GM12878 (cell line): ENCODE data around the gene PTX4. TPM values are rescaled to one million over a fixed set of nuclear protein-coding genes. Genes with fewer than 3 reads are reported as not detected.

Experiments used
- ATAC-seq: fragments of 200-7000 bp; cut with Tn5 transposase; 3 replicates; pipeline ENCODE4 v1.9.1; 2020; ENCODE audit warnings: mild to moderate bottlenecking, moderate library complexity
- BruUV-seq: library from RNA; stranded (reverse); fragments of 400-500 nt; replicated peaks from 2 replicates; lab custom pipeline; 2021; lab: Mats Ljungman, UMichigan
- CTCF ChIA-PET: fragments of 300-600 bp; sonication (Branson Sonifier 250); formaldehyde crosslinking; extraction: SDS; loops from one replicate; lab custom pipeline; 2021; ENCODE audit warnings: inconsistent platforms; lab: Yijun Ruan, JAX
- POLR2A ChIA-PET: fragments of 350-600 bp; formaldehyde crosslinking; extraction: SDS; loops from one replicate; lab custom pipeline; 2021; ENCODE audit warnings: inconsistent platforms; lab: Charles Lee
- RAD21 ChIA-PET: fragments of 300-600 bp; sonication (Branson Sonifier 250); formaldehyde crosslinking; loops from one replicate; lab custom pipeline; 2023; ENCODE audit warnings: antibody characterized with exemption; ENCODE audit not compliant: unreplicated experiment; lab: Charles Lee
- SMC1A ChIA-PET: fragments of 300-600 bp; sonication (Branson Sonifier 250); formaldehyde crosslinking; loops from one replicate; lab custom pipeline; 2023; ENCODE audit not compliant: unreplicated experiment, uncharacterized antibody; lab: Charles Lee
- DNase-seq: peaks from one replicate; pipeline ENCODE4 v3.0.0-alpha.2; 2011; ENCODE audit warnings: low read depth, low spot score
- FAIRE-seq: peaks from 3 replicates; lab custom pipeline; 2011; peaks lifted over from hg19 to GRCh38; lab: Jason Lieb, UNC
- H2AFZ ChIP-seq: 2 replicates; pipeline ENCODE4 v1.6.0; 2011; ENCODE audit warnings: low read depth, low read length, control low read depth; ENCODE audit not compliant: control insufficient read depth
- H3K27ac ChIP-seq: 2 replicates; pipeline ENCODE4 v1.5.1; 2011; ENCODE audit warnings: control low read depth; ENCODE audit not compliant: control insufficient read depth, insufficient read depth
- H3K27me3 ChIP-seq, 2 experiments: replicated peaks in 1 of 2; 2 replicates each; pipeline versions ENCODE4 v1.6.0 to v1.6.1; 2011; ENCODE audit warnings: low read length in 1 of 2; ENCODE audit not compliant: control insufficient read depth in 2 of 2, insufficient read depth in 2 of 2
- H3K36me3 ChIP-seq, 2 experiments: 2 replicates each; pipeline ENCODE4 v1.5.1; 2011; ENCODE audit warnings: low read length in 1 of 2; ENCODE audit not compliant: control insufficient read depth in 2 of 2, insufficient read depth in 2 of 2
- H3K4me1 ChIP-seq: 2 replicates; pipeline ENCODE4 v1.6.1; 2011; ENCODE audit warnings: mild to moderate bottlenecking, low read length, moderate library complexity, mixed read lengths; ENCODE audit not compliant: control insufficient read depth, insufficient read depth
- H3K4me2 ChIP-seq: 2 replicates; pipeline ENCODE4 v1.6.0; 2011; ENCODE audit warnings: control low read depth; ENCODE audit not compliant: control insufficient read depth, insufficient read depth
- H3K4me3 ChIP-seq: fragments of 200-600 bp; sonication (generic); 2 replicates; pipeline ENCODE4 v1.5.1; 2016
- H3K79me2 ChIP-seq: 2 replicates; pipeline ENCODE4 v1.6.0; 2011; ENCODE audit warnings: low read length; ENCODE audit not compliant: control insufficient read depth, insufficient read depth
- H3K9ac ChIP-seq: 2 replicates; pipeline ENCODE4 v1.8.0; 2011; ENCODE audit warnings: low read length, control low read depth, mixed read lengths; ENCODE audit not compliant: control insufficient read depth, insufficient read depth
- H3K9me3 ChIP-seq: replicated peaks from 3 replicates; pipeline ENCODE4 v1.5.1; 2011; ENCODE audit warnings: mild to moderate bottlenecking, low read length; ENCODE audit not compliant: control insufficient read depth, insufficient read depth
- H4K20me1 ChIP-seq: 2 replicates; pipeline ENCODE4 v1.6.0; 2011; ENCODE audit not compliant: control insufficient read depth, insufficient read depth
- POLR2A ChIP-seq: IDR thresholded peaks from 2 replicates; pipeline ENCODE4 v1.6.1; 2011; ENCODE audit warnings: low read depth, mild to moderate bottlenecking, low read length
- YY1 ChIP-seq: IDR thresholded peaks from 2 replicates; pipeline ENCODE4 v1.6.1; 2011; ENCODE audit warnings: low read depth, mild to moderate bottlenecking, low read length
- ZBED1 ChIP-seq: IDR thresholded peaks from 2 replicates; pipeline ENCODE4 v1.6.1; 2016; ENCODE audit warnings: borderline replicate concordance
- ZNF384 ChIP-seq: IDR thresholded peaks from 2 replicates; pipeline ENCODE4 v1.6.1; 2012; ENCODE audit warnings: low read depth, mild to moderate bottlenecking, low read length, improper control_type of control experiment, borderline replicate concordance
- ZSCAN29 ChIP-seq: fragments of 450-650 bp; IDR thresholded peaks from 2 replicates; pipeline ENCODE4 v1.6.1; 2017; ENCODE audit warnings: mild to moderate bottlenecking, moderate library complexity
- WGBS: methylation state at CpG from one replicate; pipeline ENCODE4 v1.1.6; 2016; ENCODE audit warnings: low lambda C conversion rate; ENCODE audit not compliant: insufficient replicate concordance, insufficient coverage; ENCODE audit errors: missing lambda C conversion rate; 5-methylcytosine and 5-hydroxymethylcytosine counted together
- in situ Hi-C: fragments of 300-500 bp; cut with MboI; formaldehyde crosslinking; loops from 9 replicates; pipeline ENCODE4 v1.14.3; 2018; ENCODE audit warnings: mixed read lengths
- intact Hi-C: fragments of 100-400 bp; cut with micrococcal nuclease; formaldehyde crosslinking; loops from one replicate; pipeline ENCODE4 v1.14.2; 2022; ENCODE audit not compliant: unreplicated experiment
- polyA plus RNA-seq, 11 experiments: library from polyadenylated mRNA; depleted of rRNA in 4 of 11; unstranded in 6 of 11; stranded (reverse) in 5 of 11; fragments of >200 nt; fragmentation: Nextera tagmentation in 4 of 11; fragmentation: Illumina TruSeq in 1 of 11; extraction: Ambion mirVana in 4 of 11; extraction: Trizol in 1 of 11; gene quantifications; 1 replicate in 1 of 11; 2 replicates in 10 of 11; pipeline versions ENCODE4 v1.2.1 to v1.2.3, GENCODE V29; 2011 to 2016; ENCODE audit warnings: inconsistent platforms in 2 of 11, missing spikeins in 2 of 11, low read depth in 1 of 11
- total RNA-seq, 4 experiments: library from RNA; depleted of rRNA in 3 of 4; stranded (reverse); fragments of >200 nt in 3 of 4; fragmentation: Illumina TruSeq in 1 of 4; extraction: Trizol in 1 of 4; gene quantifications; 2 replicates each; pipeline versions ENCODE4 v1.2.1 to v1.2.3, GENCODE V29; 2013 to 2021

Gene PTX4
- total and polyA plus RNA-seq, 10 of the 15 experiments (the other 5 are each of a cell fraction or from before 2014, with no cell fraction given), result not detected

DNA sequence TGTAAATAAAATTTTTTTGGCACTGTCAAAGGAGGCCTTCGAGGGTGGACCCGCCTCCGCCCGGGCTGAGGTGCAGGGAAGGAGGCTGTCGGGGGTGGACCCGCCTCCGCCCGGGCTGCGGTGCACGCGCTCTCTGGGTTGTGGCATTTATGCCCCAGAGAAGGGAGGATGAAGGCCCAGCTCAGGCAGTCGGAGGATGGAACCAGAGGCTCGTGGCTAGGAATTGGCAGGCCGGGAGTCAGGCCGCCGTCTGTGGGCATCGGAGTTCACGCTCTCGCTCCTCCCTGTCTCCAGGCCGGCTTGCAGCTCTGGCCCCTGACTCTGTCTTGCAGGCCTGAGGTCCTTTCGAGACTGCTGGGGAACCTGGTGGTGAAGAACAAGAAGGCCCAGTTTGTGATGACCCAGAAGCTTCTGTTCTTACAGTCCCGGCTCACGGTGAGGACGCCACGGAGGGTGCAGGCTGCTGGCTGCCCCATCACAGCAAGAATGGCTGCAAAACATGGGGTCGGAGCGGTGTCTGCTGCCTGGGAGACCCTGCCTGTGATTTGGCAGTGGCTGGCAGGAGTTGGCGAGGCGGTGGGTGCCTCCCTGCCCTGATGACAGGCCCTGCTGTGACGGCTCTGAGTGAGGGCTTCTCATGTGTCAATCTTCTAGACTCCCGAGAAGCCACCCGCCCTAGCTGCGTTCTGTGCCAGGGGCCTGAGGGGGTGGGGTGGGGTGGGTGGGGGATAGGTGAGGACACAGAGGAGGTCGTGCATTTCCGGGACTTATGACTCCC is 10.3 kb upstream of the PTX4 start:
- Histone ChIP-seq H4K20me1 (no peaks in the 10 kb centered on the region), H3K9ac (no peak overlapping the region), H3K27me3 (no peaks in the 10 kb centered on the region), H3K9me3 (no peaks in the 10 kb centered on the region), H3K4me2 (no peak overlapping the region), H3K79me2 (peaks cover 8% of the 10 kb centered on the region), H3K36me3 (peaks cover 7 to 19% of the 10 kb centered on the region in 2 experiments; a peak in 3 of 4 replicates), H2AFZ (no peak overlapping the region), H3K4me3 (no peak overlapping the region), H3K4me1 (peaks cover 5% of the 10 kb centered on the region), H3K27ac (no peak overlapping the region)
- SMC1A ChIA-PET, result interaction anchor here (0.6 kb wide), 1 partner anchor 85 kb away, joined by 3 read pairs; no protein-coding TSS in a partner anchor
- RAD21 ChIA-PET, result no interaction called here
- no TSS peak for BruUV-seq
- ATAC-seq (no peak), DNase-seq (no peak), FAIRE-seq (no peak)
- in situ Hi-C loops (no loop called here), intact Hi-C loops (no loop called here)
- CTCF ChIA-PET, result no interaction called here
- POLR2A ChIA-PET, result no interaction called here
- TF ChIP-seq ZBED1 (no peak), ZSCAN29 (no peak)
- 98% methylated on average over 30 of the region's 35 CpGs for WGBS

DNA sequence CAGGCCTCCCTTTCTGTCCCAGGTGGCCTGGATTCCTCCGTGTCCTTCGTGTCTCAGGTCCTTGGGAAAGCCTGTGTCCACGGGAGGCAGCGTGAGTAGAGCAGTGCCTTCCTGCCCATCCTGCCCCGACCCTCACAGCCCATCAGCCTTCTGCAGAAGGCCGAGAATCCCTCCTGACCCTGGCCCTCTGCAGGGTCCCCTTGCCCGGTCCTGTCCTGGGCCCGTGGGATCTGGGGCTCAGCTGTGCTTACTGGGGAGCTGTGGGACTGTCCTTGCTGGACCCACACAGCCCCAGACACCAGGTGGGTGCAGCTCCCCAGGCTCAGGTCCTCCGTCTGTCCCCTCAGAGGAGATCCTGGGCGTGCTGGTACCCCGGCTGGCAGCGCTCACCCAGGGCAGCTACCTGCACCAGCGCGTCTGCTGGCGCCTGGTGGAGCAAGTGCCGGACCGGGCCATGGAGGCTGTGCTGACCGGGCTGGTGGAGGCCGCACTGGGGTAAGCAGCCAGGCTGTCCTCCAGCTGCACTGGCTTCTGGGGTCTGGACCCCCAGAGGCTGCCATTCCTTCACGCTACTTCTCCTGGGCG is 8.4 kb upstream of the PTX4 start:
- no TSS peak for BruUV-seq
- H4K20me1 ChIP-seq, result no peaks in the 10 kb centered on the region
- no peak overlapping the region for H3K4me3 ChIP-seq
- in situ Hi-C loops, result no loop called here
- no peaks in the 10 kb centered on the region for H3K9me3 ChIP-seq
- no peak overlapping the region for H3K27ac ChIP-seq
- TF ChIP-seq ZNF384 (no peak), YY1 (no peak), POLR2A (no peak)
- intact Hi-C loops, result no loop called here
- H3K27me3 ChIP-seq, result no peaks in the 10 kb centered on the region
- H3K36me3 ChIP-seq, result peaks cover 3 to 12% of the 10 kb centered on the region in 2 experiments; a peak in 3 of 4 replicates
- WGBS, result 89% methylated on average over 21 of the region's 21 CpGs
- CTCF ChIA-PET, result no interaction called here
- H3K4me2 ChIP-seq, result no peak overlapping the region
- FAIRE-seq, result no peak
- no peak for DNase-seq
- H2AFZ ChIP-seq, result no peak overlapping the region
- POLR2A ChIA-PET, result no interaction called here
- SMC1A ChIA-PET, result interaction anchor here (0.7 kb wide), 1 partner anchor 273 kb away, joined by 3 read pairs; no protein-coding TSS in a partner anchor
- no peak for ATAC-seq
- H3K4me1 ChIP-seq, result peaks cover 6% of the 10 kb centered on the region
- H3K9ac ChIP-seq, result no peak overlapping the region
- RAD21 ChIA-PET, result no interaction called here
- peaks cover 17% of the 10 kb centered on the region for H3K79me2 ChIP-seq
